Measurements from ENCODE around the gene ERV3-1.
"Not testable (repeated sequence)": the region's sequence is repeated elsewhere in the genome, so short reads cannot be mapped to it uniquely, and the experiment has no call there.

Gene ERV3-1

GRCh38 chr7:65020978-65021377 lies 14.5 kb upstream of the ERV3-1 start:
- in situ Hi-C loops (cut with MboI; ENCODE audit: low sequenced_read_pairs, unreplicated experiment); DNase-seq (ENCODE audit: low spot score): not testable (repeated sequence)

GRCh38 chr7:65009881-65010280 lies 3.4 kb upstream of the ERV3-1 start:
- in situ Hi-C loops (cut with MboI; ENCODE audit: low sequenced_read_pairs, unreplicated experiment); DNase-seq (ENCODE audit: low spot score): not testable (repeated sequence)

- DNase-seq (ENCODE audit: low spot score); in situ Hi-C loops (cut with MboI; ENCODE audit: low sequenced_read_pairs, unreplicated experiment): not testable (repeated sequence)
Observed at GRCh38 chr7:65009394-65009793, 2.9 kb upstream of the ERV3-1 start.

- in situ Hi-C loops (cut with MboI; ENCODE audit: low sequenced_read_pairs, unreplicated experiment); DNase-seq (ENCODE audit: low spot score): not testable (repeated sequence)
Observed at GRCh38 chr7:65007036-65007435, 549 bp upstream of the ERV3-1 start.

DNA sequence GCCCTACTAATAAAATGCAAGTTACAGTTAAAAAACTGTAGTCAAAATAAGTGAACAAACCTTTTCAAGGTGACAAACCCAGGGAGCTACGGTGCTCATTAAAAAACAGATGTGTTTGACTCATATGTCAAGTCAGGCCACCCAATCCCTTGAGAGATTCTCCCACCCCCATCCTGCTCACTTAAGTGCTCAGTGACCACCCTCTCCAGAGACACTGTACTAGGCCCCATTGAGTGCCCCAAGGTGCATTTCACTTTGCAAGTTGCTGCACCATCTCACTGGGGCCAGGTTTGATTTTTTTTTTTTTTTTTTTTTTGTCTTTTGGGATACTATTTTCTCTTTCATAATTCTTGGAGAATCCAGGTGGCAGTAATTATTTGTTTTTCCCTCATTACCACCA lies 1.9 kb downstream of the ERV3-1 start:
- in situ Hi-C loops (cut with MboI; ENCODE audit: low sequenced_read_pairs, unreplicated experiment): no loop called here
- no peak for TF ChIP-seq CTCF (IDR thresholded peaks at IDR 0.05; ENCODE audit: borderline replicate concordance, control extremely low read depth, extremely low read depth, insufficient read depth, missing control alignments)
- no peak for DNase-seq (ENCODE audit: low spot score)

DNA sequence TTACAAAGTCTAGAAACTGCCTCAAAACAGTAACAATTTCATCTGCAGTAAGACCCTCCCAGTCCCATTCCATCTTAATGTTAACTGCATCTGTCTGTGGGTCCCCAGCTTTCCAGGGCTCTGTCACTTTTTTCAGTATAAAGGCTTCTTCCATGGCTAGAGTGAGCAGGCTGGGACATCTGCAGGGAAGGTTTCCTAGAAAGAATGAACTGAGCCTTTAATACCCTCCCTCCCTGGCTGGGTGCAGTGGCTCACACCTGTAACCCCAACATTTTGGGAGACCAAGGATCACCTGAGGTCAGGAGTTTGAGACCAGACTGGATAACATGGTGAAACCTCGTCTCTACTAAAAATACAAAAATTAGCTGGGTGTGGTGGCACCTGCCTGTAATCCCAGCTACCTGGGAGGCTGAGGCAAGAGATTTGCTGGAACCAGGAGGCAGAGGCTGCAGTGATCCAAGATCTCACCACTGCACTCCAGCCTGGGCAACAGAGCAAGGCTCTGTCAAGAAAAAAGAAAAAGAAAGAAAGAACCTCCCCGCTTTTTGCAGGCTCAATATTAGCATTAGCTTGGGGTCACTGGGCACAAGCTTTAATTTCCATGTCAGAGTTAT lies 3.4 kb downstream of the ERV3-1 start:
- in situ Hi-C loops (cut with MboI; ENCODE audit: low sequenced_read_pairs, unreplicated experiment): no loop called here
- DNase-seq (ENCODE audit: low spot score): no peak
- TF ChIP-seq CTCF (IDR thresholded peaks at IDR 0.05; ENCODE audit: borderline replicate concordance, control extremely low read depth, extremely low read depth, insufficient read depth, missing control alignments): no peak

DNA sequence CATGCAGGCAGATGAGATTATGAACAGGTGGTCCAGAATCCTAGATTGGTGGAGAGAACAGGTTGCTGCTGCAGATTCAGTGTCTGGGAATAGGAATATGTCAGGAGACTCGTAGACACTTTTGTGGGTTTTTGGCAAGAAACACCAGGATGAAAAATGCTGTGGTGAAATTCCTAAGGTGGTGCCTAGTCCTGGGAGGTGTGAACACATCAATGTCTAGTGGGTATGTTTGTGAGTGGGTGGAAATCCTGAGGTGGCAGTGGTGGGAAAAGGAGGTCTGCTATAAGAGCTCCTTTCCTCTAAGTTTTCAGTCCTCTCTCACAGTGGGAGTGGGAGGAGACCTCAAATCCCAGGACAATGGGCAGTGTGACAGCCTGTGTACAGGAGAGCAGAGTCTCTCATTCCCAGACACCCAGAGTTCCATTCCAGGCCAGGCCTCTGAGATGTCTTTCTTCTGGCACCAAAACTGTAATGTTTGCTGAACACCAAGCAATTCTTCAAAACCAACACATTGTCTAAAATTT lies 5.1 kb downstream of the ERV3-1 start:
- DNase-seq (ENCODE audit: low spot score): no peak
- TF ChIP-seq CTCF (IDR thresholded peaks at IDR 0.05; ENCODE audit: borderline replicate concordance, control extremely low read depth, extremely low read depth, insufficient read depth, missing control alignments): no peak
- in situ Hi-C loops (cut with MboI; ENCODE audit: low sequenced_read_pairs, unreplicated experiment): no loop called here

- no peak for DNase-seq (ENCODE audit: low spot score)
- TF ChIP-seq CTCF (IDR thresholded peaks at IDR 0.05; ENCODE audit: borderline replicate concordance, control extremely low read depth, extremely low read depth, insufficient read depth, missing control alignments): no peak
- in situ Hi-C loops (cut with MboI; ENCODE audit: low sequenced_read_pairs, unreplicated experiment): no loop called here
Observed at GRCh38 chr7:64999165-65000004, 7.1 kb downstream of the ERV3-1 start.

- no peak for DNase-seq (ENCODE audit: low spot score)
- in situ Hi-C loops (cut with MboI; ENCODE audit: low sequenced_read_pairs, unreplicated experiment): no loop called here
- TF ChIP-seq CTCF (IDR thresholded peaks at IDR 0.05; ENCODE audit: borderline replicate concordance, control extremely low read depth, extremely low read depth, insufficient read depth, missing control alignments): no peak
Observed at GRCh38 chr7:64998865-64999164, 7.7 kb downstream of the ERV3-1 start.

Measured in GM13976 (cell line).